ENCODE results near the gene ADGRV1. TPM values are rescaled to one million over a fixed set of nuclear protein-coding genes. Genes with fewer than 3 reads are reported as not detected.
A peak's percentile ranks its signal among the peaks of the same experiment; 100 is the strongest.

ADGRV1 gene
- total and polyA plus RNA-seq, 9 of the 15 experiments (the other 6 are each of a cell fraction or from before 2014, with no cell fraction given): 21.7 to 156 (median 58.2) TPM

DNA sequence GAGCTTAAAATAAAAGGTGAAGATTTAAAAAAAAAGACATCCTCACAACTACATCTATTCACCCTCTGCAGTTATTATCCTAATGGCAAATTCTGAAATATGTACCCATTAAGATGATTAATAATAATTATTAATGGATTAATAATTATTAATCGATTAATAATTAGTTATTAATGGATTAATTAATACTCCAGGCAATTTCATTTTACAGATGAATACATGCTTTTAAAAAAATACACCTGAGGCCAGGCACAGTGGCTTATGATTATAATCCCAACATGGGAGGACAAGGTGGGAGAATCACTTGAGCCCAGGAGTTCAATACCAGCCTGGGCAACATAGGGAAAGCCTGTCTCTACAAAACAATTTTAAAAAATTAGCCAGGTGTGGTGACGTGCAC, 642.1 kb downstream of the ADGRV1 start (continued):
- 0 out of 4 replicates have a peak, but pooled peaks of 1 of the 2 experiments have one; percentile 21 for TF ChIP-seq MAZ (CRISPR knock-in tag; conservative IDR thresholded peaks at IDR 0.05 in 1 of 2, IDR thresholded peaks at IDR 0.05 in 1 of 2)
- peak; percentile 86; the same call in 1 of the 2 replicates for TF ChIP-seq MTA1 (IDR thresholded peaks at IDR 0.05; ENCODE audit: borderline replicate concordance)
- TF ChIP-seq, protein P1, sequence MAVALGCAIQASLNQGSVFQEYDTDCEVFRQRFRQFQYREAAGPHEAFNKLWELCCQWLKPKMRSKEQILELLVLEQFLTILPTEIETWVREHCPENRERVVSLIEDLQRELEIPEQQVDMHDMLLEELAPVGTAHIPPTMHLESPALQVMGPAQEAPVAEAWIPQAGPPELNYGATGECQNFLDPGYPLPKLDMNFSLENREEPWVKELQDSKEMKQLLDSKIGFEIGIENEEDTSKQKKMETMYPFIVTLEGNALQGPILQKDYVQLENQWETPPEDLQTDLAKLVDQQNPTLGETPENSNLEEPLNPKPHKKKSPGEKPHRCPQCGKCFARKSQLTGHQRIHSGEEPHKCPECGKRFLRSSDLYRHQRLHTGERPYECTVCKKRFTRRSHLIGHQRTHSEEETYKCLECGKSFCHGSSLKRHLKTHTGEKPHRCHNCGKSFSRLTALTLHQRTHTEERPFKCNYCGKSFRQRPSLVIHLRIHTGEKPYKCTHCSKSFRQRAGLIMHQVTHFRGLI (CRISPR knock-in tag; IDR thresholded peaks at IDR 0.05): no peak
- no peak for TF ChIP-seq TAF7 (tag; IDR thresholded peaks at IDR 0.05)
- TF ChIP-seq CCNT2 (IDR thresholded peaks at IDR 0.05; ENCODE audit: borderline replicate concordance, extremely low read depth, insufficient read length, low read depth, low read length): no peak
- TF ChIP-seq, protein P2, sequence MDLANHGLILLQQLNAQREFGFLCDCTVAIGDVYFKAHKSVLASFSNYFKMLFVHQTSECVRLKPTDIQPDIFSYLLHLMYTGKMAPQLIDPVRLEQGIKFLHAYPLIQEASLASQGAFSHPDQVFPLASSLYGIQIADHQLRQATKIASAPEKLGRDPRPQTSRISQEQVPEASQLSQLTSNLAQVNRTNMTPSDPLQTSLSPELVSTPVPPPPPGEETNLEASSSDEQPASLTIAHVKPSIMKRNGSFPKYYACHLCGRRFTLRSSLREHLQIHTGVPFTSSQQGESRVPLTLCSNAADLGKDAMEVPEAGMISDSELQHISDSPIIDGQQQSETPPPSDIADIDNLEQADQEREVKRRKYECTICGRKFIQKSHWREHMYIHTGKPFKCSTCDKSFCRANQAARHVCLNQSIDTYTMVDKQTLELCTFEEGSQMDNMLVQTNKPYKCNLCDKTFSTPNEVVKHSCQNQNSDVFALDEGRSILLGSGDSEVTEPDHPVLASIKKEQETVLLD (IDR thresholded peaks at IDR 0.05): peak; percentile 88
- peak; percentile 48; the same call in 1 of the 2 replicates for TF ChIP-seq CXXC5 (CRISPR knock-in tag; IDR thresholded peaks at IDR 0.05)
- TF ChIP-seq, protein P3, sequence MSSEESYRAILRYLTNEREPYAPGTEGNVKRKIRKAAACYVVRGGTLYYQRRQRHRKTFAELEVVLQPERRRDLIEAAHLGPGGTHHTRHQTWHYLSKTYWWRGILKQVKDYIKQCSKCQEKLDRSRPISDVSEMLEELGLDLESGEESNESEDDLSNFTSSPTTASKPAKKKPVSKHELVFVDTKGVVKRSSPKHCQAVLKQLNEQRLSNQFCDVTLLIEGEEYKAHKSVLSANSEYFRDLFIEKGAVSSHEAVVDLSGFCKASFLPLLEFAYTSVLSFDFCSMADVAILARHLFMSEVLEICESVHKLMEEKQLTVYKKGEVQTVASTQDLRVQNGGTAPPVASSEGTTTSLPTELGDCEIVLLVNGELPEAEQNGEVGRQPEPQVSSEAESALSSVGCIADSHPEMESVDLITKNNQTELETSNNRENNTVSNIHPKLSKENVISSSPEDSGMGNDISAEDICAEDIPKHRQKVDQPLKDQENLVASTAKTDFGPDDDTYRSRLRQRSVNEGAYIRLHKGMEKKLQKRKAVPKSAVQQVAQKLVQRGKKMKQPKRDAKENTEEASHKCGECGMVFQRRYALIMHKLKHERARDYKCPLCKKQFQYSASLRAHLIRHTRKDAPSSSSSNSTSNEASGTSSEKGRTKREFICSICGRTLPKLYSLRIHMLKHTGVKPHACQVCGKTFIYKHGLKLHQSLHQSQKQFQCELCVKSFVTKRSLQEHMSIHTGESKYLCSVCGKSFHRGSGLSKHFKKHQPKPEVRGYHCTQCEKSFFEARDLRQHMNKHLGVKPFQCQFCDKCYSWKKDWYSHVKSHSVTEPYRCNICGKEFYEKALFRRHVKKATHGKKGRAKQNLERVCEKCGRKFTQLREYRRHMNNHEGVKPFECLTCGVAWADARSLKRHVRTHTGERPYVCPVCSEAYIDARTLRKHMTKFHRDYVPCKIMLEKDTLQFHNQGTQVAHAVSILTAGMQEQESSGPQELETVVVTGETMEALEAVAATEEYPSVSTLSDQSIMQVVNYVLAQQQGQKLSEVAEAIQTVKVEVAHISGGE (CRISPR knock-in tag; IDR thresholded peaks at IDR 0.05): no peak
- TF ChIP-seq TEAD1 (CRISPR knock-in tag; IDR thresholded peaks at IDR 0.05): peak in 1 of 2 experiments; percentile 48; a peak in 1 of 4 replicates

Measured in K562 (cell line).